H9 (cell line): ENCODE results near the gene MBL2. TPM values are rescaled to one million over a fixed set of nuclear protein-coding genes. Genes with fewer than 3 reads are reported as not detected.

Experiments used
- DNase-seq: peaks from one replicate; pipeline ENCODE4 v3.0.0-alpha.2; 2017
- H2AFZ ChIP-seq: one replicate; pipeline ENCODE4 v1.6.1; 2013; ENCODE audit warnings: mild to moderate bottlenecking, low read length, control low read depth, moderate library complexity
- H2AK5ac ChIP-seq: 2 replicates; pipeline ENCODE4 v1.6.1; 2013; ENCODE audit warnings: low read length, control low read depth, mixed read lengths; ENCODE audit not compliant: insufficient read length
- H2BK120ac ChIP-seq: one replicate; pipeline ENCODE4 v1.6.1; 2013; ENCODE audit warnings: low read depth, mild to moderate bottlenecking, low read length, control low read depth, inconsistent platforms; ENCODE audit not compliant: poor library complexity, severe bottlenecking
- H2BK12ac ChIP-seq: 2 replicates; pipeline ENCODE4 v1.6.1; 2013; ENCODE audit warnings: low read length, control low read depth, mixed read lengths, low read depth; ENCODE audit not compliant: insufficient read length
- H2BK15ac ChIP-seq: 2 replicates; pipeline ENCODE4 v1.6.1; 2013; ENCODE audit warnings: low read depth, low read length, control low read depth
- H2BK20ac ChIP-seq: one replicate; pipeline ENCODE4 v1.6.1; 2013; ENCODE audit warnings: low read depth, mild to moderate bottlenecking, low read length, control low read depth, inconsistent platforms; ENCODE audit not compliant: poor library complexity, severe bottlenecking
- H2BK5ac ChIP-seq: 2 replicates; pipeline ENCODE4 v1.6.1; 2013; ENCODE audit warnings: low read length, control low read depth, mixed read lengths; ENCODE audit not compliant: insufficient read length
- H3K14ac ChIP-seq: 2 replicates; pipeline ENCODE4 v1.6.1; 2013; ENCODE audit warnings: low read length, control low read depth; ENCODE audit not compliant: insufficient read depth
- H3K18ac ChIP-seq: 2 replicates; pipeline ENCODE4 v1.6.1; 2013; ENCODE audit warnings: low read depth, mild to moderate bottlenecking, mixed read lengths, low read length, control low read depth; ENCODE audit not compliant: insufficient read length
- H3K23ac ChIP-seq: 2 replicates; pipeline ENCODE4 v1.6.1; 2013; ENCODE audit warnings: low read length, control low read depth, mixed read lengths, low read depth; ENCODE audit not compliant: insufficient read length
- H3K23me2 ChIP-seq: 2 replicates; pipeline ENCODE4 v1.6.1; 2013; ENCODE audit warnings: low read depth, mild to moderate bottlenecking, mixed read lengths, low read length, control low read depth; ENCODE audit not compliant: insufficient read length, poor library complexity, severe bottlenecking
- H3K27ac ChIP-seq: 2 replicates; pipeline ENCODE4 v1.5.1; 2013; ENCODE audit warnings: low read length, control low read depth, mixed read lengths, low read depth; ENCODE audit not compliant: insufficient read length
- H3K27me3 ChIP-seq: 2 replicates; pipeline ENCODE4 v1.6.1; 2013; ENCODE audit warnings: low read length, control low read depth, inconsistent platforms; ENCODE audit not compliant: insufficient read depth
- H3K4ac ChIP-seq: 2 replicates; pipeline ENCODE4 v1.6.1; 2013; ENCODE audit warnings: low read depth, mild to moderate bottlenecking, control low read depth, inconsistent platforms, low read length, moderate library complexity
- H3K4me1 ChIP-seq: 2 replicates; pipeline ENCODE4 v1.6.1; 2013; ENCODE audit warnings: low read length, control low read depth, inconsistent platforms; ENCODE audit not compliant: insufficient read depth
- H3K4me2 ChIP-seq: 2 replicates; pipeline ENCODE4 v1.6.1; 2013; ENCODE audit warnings: low read length, control low read depth, mixed read lengths; ENCODE audit not compliant: insufficient read length, insufficient read depth
- H3K56ac ChIP-seq: 2 replicates; pipeline ENCODE4 v1.6.1; 2013; ENCODE audit warnings: low read depth, mild to moderate bottlenecking, mixed read lengths, low read length, control low read depth; ENCODE audit not compliant: insufficient read length
- H3K79me1 ChIP-seq: 2 replicates; pipeline ENCODE4 v1.6.1; 2013; ENCODE audit warnings: low read depth, mild to moderate bottlenecking, moderate library complexity, low read length, control low read depth, inconsistent platforms; ENCODE audit not compliant: insufficient read depth, poor library complexity, severe bottlenecking
- H3K79me2 ChIP-seq: 2 replicates; pipeline ENCODE4 v1.6.1; 2013; ENCODE audit warnings: low read length, control low read depth, inconsistent platforms; ENCODE audit not compliant: insufficient read depth
- H3K9ac ChIP-seq: 2 replicates; pipeline ENCODE4 v1.6.1; 2013; ENCODE audit warnings: low read length, control low read depth, mixed read lengths; ENCODE audit not compliant: insufficient read length; ENCODE audit errors: extremely low read depth
- H3K9me3 ChIP-seq: one replicate; pipeline ENCODE4 v1.6.1; 2013; ENCODE audit warnings: low read depth, low read length, inconsistent platforms; ENCODE audit not compliant: control insufficient read depth
- H3T11ph ChIP-seq: one replicate; pipeline ENCODE4 v1.6.1; 2013; ENCODE audit warnings: mild to moderate bottlenecking, low read length, control low read depth, inconsistent platforms
- H4K20me1 ChIP-seq: one replicate; pipeline ENCODE4 v1.6.1; 2013; ENCODE audit not compliant: control insufficient read depth, insufficient read length, insufficient read depth
- H4K5ac ChIP-seq: 2 replicates; pipeline ENCODE4 v1.6.1; 2013; ENCODE audit warnings: low read depth, mild to moderate bottlenecking, mixed read lengths, low read length, control low read depth; ENCODE audit not compliant: insufficient read length
- H4K8ac ChIP-seq: replicated peaks from 2 replicates; pipeline ENCODE4 v1.6.1; 2013; ENCODE audit warnings: low read length, control low read depth, mixed read lengths, low read depth; ENCODE audit not compliant: insufficient read length
- H4K91ac ChIP-seq: 2 replicates; pipeline ENCODE4 v1.6.1; 2013; ENCODE audit warnings: low read depth, mild to moderate bottlenecking, moderate library complexity, mixed read lengths, low read length, control low read depth; ENCODE audit not compliant: insufficient read length
- H3K27ac Mint-ChIP-seq, 3 experiments: 2 replicates in 2 of 3; 3 replicates in 1 of 3; pipeline ENCODE4 v1.8.0; 2020 to 2021; ENCODE audit warnings: mixed read lengths in 3 of 3, mild to moderate bottlenecking in 1 of 3, moderate library complexity in 1 of 3
- H3K27me3 Mint-ChIP-seq: 2 replicates; pipeline ENCODE4 v1.8.0; 2021; ENCODE audit warnings: low read depth, mild to moderate bottlenecking, moderate library complexity, mixed read lengths
- H3K36me3 Mint-ChIP-seq, 3 experiments: 2 replicates in 2 of 3; 3 replicates in 1 of 3; pipeline ENCODE4 v1.8.0; 2020 to 2021; ENCODE audit warnings: low read depth in 3 of 3, mixed read lengths in 3 of 3; ENCODE audit not compliant: insufficient read depth in 1 of 3
- H3K4me1 Mint-ChIP-seq, 2 experiments: 2 replicates each; pipeline ENCODE4 v1.8.0; 2020; ENCODE audit warnings: mixed read lengths in 2 of 2
- H3K4me3 Mint-ChIP-seq, 2 experiments: 2 replicates in 1 of 2; 3 replicates in 1 of 2; pipeline ENCODE4 v1.8.0; 2020 to 2021; ENCODE audit warnings: mild to moderate bottlenecking in 2 of 2, mixed read lengths in 2 of 2, moderate library complexity in 1 of 2
- H3K9me3 Mint-ChIP-seq, 2 experiments: 2 replicates in 1 of 2; 3 replicates in 1 of 2; pipeline ENCODE4 v1.8.0; 2020; ENCODE audit warnings: mild to moderate bottlenecking in 2 of 2, mixed read lengths in 2 of 2, moderate library complexity in 1 of 2
- WGBS: extraction: QIAGEN DNeasy Blood & Tissue Kit; methylation state at CpG from one replicate; pipeline ENCODE4 v1.1.7; 2013; ENCODE audit warnings: missing lambda C conversion rate, low lambda C conversion rate, mixed read lengths; ENCODE audit not compliant: insufficient read length; ENCODE audit errors: extremely low coverage; 5-methylcytosine and 5-hydroxymethylcytosine counted together
- total RNA-seq: library from RNA; stranded (reverse); gene quantifications from 2 replicates; pipeline ENCODE4 v1.2.1, GENCODE V29; 2021
- TF ChIP-seq, protein P1 (sequence below): fragments of 200-600 bp; sonication (generic); conservative IDR thresholded peaks from 3 replicates; pipeline ENCODE4 v1.8.0; 2021; ENCODE audit warnings: antibody characterized with exemption, mild to moderate bottlenecking

Gene MBL2
- total RNA-seq, 1 experiment from 2014 or later, result not detected

DNA sequence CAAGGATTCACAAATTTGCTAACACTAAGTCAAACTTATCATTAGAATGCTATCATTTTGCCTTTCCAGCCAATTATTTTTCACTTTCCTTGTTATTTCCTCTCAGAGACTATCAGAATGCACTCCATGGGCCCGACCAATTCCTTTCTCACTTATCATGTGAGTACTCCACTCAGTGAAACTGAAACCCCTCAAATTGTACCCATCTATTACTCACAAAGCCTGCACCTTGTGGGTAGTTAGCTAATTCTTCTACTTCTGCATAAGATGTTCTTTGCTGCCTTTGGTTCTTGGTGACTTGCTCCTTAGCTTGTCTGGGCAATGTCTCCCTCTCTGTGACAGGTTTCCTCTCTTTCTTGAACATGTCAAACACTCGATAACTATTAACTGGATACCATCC is 35.2 kb upstream of the MBL2 start:
- Histone ChIP-seq H3T11ph (no peak overlapping the region), H2AK5ac (no peak overlapping the region), H4K5ac (no peak overlapping the region), H2BK12ac (no peak overlapping the region), H3K14ac (no peak overlapping the region), H2BK15ac (no peak overlapping the region), H3K27ac (no peak overlapping the region), H3K23ac (no peak overlapping the region), H2BK120ac (no peak overlapping the region), H3K79me1 (no peaks in the 10 kb centered on the region), H3K9ac (no peak overlapping the region), H3K4me2 (no peak overlapping the region), H3K9me3 (no peaks in the 10 kb centered on the region), H3K23me2 (no peaks in the 10 kb centered on the region), H2BK5ac (no peak overlapping the region), H3K18ac (no peak overlapping the region), H3K56ac (no peak overlapping the region), H3K4me1 (no peaks in the 10 kb centered on the region), H2BK20ac (no peak overlapping the region), H3K4ac (no peak overlapping the region), H3K27me3 (no peaks in the 10 kb centered on the region), H3K79me2 (no peaks in the 10 kb centered on the region), H4K8ac (no peak overlapping the region), H4K91ac (no peak overlapping the region), H2AFZ (no peak overlapping the region), H4K20me1 (no peaks in the 10 kb centered on the region)
- Mint-ChIP-seq H3K4me3 (no peak overlapping the region), H3K27me3 (no peaks in the 10 kb centered on the region; the same call in 1 of the 2 replicates), H3K4me1 (no peaks in the 10 kb centered on the region), H3K27ac (no peak overlapping the region), H3K9me3 (peaks cover 0 to 4% of the 10 kb centered on the region in 2 experiments; a peak in 1 of 5 replicates), H3K36me3 (no peaks in the 10 kb centered on the region; a peak in 1 of 7 replicates)
- no CpG with 5 or more reads among the region's 2 CpGs for WGBS
- TF ChIP-seq, protein P1, sequence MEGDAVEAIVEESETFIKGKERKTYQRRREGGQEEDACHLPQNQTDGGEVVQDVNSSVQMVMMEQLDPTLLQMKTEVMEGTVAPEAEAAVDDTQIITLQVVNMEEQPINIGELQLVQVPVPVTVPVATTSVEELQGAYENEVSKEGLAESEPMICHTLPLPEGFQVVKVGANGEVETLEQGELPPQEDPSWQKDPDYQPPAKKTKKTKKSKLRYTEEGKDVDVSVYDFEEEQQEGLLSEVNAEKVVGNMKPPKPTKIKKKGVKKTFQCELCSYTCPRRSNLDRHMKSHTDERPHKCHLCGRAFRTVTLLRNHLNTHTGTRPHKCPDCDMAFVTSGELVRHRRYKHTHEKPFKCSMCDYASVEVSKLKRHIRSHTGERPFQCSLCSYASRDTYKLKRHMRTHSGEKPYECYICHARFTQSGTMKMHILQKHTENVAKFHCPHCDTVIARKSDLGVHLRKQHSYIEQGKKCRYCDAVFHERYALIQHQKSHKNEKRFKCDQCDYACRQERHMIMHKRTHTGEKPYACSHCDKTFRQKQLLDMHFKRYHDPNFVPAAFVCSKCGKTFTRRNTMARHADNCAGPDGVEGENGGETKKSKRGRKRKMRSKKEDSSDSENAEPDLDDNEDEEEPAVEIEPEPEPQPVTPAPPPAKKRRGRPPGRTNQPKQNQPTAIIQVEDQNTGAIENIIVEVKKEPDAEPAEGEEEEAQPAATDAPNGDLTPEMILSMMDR, result no peak
- DNase-seq, result no peak
